DND-41 (cell line): ENCODE results near the gene MAGIX.

Experiments used
- EZH2 ChIP-seq: IDR thresholded peaks from 3 replicates; pipeline ENCODE4 v1.6.1; 2012; ENCODE audit warnings: borderline replicate concordance, low read depth, mild to moderate bottlenecking, moderate library complexity, low read length, inconsistent platforms; ENCODE audit not compliant: severe bottlenecking
- TF ChIP-seq, protein P1 (sequence below): IDR thresholded peaks from 2 replicates; pipeline ENCODE4 v1.5.1; 2012; ENCODE audit warnings: borderline replicate concordance, low read length, moderate library complexity, mild to moderate bottlenecking; ENCODE audit not compliant: poor library complexity, severe bottlenecking; ENCODE audit errors: extremely low read depth

DNA sequence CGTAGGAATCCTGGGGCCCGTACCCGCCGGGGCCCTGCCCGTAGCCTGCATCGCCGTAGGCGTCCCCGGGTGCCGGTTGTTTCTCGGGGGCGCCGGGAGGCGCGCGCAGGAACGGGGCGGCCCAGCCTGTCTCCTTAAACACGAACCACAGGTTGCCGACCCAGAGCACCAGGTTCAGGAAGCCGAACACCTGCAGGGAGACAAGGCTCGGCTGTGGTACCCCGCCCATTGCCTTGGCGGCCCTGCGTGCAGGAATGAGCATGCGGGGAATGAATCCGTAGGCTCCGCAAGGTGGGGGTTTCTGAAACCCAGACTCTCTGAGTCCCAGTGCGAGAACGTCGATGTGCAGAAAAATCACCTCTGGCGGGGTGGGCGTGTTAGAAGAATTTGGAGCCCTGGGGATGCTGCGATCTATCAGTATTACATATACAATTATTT, 29.0 kb downstream of the MAGIX start:
- TF ChIP-seq, protein P1, sequence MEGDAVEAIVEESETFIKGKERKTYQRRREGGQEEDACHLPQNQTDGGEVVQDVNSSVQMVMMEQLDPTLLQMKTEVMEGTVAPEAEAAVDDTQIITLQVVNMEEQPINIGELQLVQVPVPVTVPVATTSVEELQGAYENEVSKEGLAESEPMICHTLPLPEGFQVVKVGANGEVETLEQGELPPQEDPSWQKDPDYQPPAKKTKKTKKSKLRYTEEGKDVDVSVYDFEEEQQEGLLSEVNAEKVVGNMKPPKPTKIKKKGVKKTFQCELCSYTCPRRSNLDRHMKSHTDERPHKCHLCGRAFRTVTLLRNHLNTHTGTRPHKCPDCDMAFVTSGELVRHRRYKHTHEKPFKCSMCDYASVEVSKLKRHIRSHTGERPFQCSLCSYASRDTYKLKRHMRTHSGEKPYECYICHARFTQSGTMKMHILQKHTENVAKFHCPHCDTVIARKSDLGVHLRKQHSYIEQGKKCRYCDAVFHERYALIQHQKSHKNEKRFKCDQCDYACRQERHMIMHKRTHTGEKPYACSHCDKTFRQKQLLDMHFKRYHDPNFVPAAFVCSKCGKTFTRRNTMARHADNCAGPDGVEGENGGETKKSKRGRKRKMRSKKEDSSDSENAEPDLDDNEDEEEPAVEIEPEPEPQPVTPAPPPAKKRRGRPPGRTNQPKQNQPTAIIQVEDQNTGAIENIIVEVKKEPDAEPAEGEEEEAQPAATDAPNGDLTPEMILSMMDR = no peak
- no peak for TF ChIP-seq EZH2
